ENCODE data around the gene UBAC2. TPM values are rescaled to one million over a fixed set of nuclear protein-coding genes. Genes with fewer than 3 reads are reported as not detected.

UBAC2 gene
- total RNA-seq, 4 donors from 2014 or later = 41.8 to 51.0 (median 45.5) TPM

- no peak for ATAC-seq (ENCODE audit: low FRiP score)
- DNase-seq (ENCODE audit: low spot score) = no peak
- TF ChIP-seq CTCF (IDR thresholded peaks at IDR 0.05) = no peak
Observed at GRCh38 chr13:99353246-99353600, 152.6 kb downstream of the UBAC2 start.

- TF ChIP-seq CTCF (IDR thresholded peaks at IDR 0.05) = no peak
- ATAC-seq (ENCODE audit: low FRiP score) (no peak), DNase-seq (ENCODE audit: low spot score) (no peak)
Observed at GRCh38 chr13:99353836-99354235, 153.2 kb downstream of the UBAC2 start.

- no peak for ATAC-seq (ENCODE audit: low FRiP score)
- no peak for DNase-seq (ENCODE audit: low spot score)
- TF ChIP-seq CTCF (IDR thresholded peaks at IDR 0.05) = no peak
Observed at GRCh38 chr13:99354371-99354951, 153.8 kb downstream of the UBAC2 start.

GRCh38 chr13:99355267-99356011, 154.8 kb downstream of the UBAC2 start:
- ATAC-seq (ENCODE audit: low FRiP score) (no peak), DNase-seq (ENCODE audit: low spot score) (no peak)
- no peak for TF ChIP-seq CTCF (IDR thresholded peaks at IDR 0.05)

- no peak for DNase-seq (ENCODE audit: low spot score)
- no peak for ATAC-seq (ENCODE audit: low FRiP score)
- no peak for TF ChIP-seq CTCF (IDR thresholded peaks at IDR 0.05)
Observed at GRCh38 chr13:99356012-99356261, 155.3 kb downstream of the UBAC2 start.

- DNase-seq (ENCODE audit: low spot score) = no peak
- no peak for ATAC-seq (ENCODE audit: low FRiP score)
- no peak for TF ChIP-seq CTCF (IDR thresholded peaks at IDR 0.05)
Observed at GRCh38 chr13:99356262-99357091, 155.8 kb downstream of the UBAC2 start.

All from omental fat pad (tissue), 4 donors.